ENCODE results near the gene SLC25A41.
A peak's percentile ranks its signal among the peaks of the same experiment; 100 is the strongest.

Gene SLC25A41

DNA sequence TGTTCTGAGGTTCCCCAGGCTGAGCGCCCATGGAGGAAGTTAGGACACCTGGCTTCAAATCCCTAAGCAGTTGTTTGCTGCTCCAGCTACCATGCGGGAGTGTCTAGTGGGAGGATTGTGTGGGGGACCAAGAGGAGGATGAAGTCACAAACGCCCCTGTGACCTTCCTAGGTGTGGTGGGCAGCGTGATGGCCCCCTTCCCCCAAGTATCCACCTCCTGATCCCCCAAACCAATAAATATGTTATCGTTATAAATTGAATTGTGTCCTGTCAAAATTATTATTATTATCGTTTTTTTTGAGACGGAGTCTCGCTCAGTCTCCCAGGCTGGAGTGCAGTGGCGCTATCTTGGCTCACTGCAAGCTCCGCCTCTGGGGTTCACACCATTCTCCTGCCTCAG, at the start of gene SLC25A41:
Gene SLC25A41 (minus strand): TSS at position 101 of the 400 bp plus-strand sequence. CDS start 70 bp downstream, at position 31.
- TF ChIP-seq, protein P1, sequence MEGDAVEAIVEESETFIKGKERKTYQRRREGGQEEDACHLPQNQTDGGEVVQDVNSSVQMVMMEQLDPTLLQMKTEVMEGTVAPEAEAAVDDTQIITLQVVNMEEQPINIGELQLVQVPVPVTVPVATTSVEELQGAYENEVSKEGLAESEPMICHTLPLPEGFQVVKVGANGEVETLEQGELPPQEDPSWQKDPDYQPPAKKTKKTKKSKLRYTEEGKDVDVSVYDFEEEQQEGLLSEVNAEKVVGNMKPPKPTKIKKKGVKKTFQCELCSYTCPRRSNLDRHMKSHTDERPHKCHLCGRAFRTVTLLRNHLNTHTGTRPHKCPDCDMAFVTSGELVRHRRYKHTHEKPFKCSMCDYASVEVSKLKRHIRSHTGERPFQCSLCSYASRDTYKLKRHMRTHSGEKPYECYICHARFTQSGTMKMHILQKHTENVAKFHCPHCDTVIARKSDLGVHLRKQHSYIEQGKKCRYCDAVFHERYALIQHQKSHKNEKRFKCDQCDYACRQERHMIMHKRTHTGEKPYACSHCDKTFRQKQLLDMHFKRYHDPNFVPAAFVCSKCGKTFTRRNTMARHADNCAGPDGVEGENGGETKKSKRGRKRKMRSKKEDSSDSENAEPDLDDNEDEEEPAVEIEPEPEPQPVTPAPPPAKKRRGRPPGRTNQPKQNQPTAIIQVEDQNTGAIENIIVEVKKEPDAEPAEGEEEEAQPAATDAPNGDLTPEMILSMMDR (IDR thresholded peaks at IDR 0.05; ENCODE audit: insufficient read depth, low read depth, low read length, missing control alignments), result no peak
- H3K4me3 ChIP-seq (ENCODE audit: low read depth, low read length), result no peak within 1 kb of the TSS
- no peak for DNase-seq (ENCODE audit: low read depth)

DNA sequence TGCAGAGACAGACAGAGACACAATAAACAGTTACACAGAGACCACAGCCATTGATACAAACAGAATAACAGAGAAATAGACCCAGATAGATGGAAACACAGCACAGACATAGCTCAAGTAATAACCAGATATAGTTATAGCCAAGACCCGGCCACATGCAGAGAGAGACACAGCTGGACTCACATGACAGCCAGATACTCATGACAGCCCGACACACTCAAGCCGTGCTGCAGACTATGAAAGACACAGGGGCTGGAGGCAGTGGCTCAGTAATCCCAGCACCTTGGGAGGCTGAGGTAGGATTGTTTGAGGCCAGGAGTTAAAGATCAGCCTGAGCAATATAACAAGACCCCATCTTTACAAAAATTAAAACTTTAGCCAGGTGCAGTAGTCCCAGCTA, 49.7 kb upstream of the SLC25A41 start:
- DNase-seq (ENCODE audit: low read depth), result no peak
- no peak overlapping the region for H3K4me3 ChIP-seq (ENCODE audit: low read depth, low read length)
- TF ChIP-seq, protein P1 (IDR thresholded peaks at IDR 0.05; ENCODE audit: insufficient read depth, low read depth, low read length, missing control alignments), result no peak

DNA sequence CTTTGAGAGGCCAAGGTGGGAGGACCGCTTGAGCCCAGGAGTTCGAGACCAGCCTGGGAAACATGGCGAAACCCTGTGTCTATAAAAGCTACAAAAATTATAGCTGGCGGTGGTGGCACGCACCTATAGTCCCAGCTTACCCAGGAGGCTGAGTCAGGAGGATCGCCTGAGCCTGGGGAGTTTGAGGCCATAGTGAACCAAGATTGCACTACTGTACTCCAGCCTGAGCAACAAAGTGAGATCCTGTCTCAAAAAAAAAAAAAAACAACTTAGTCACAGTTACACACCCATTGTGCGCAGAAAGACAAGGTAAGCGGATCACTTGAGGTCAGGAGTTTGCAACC, 48.8 kb upstream of the SLC25A41 start:
- DNase-seq (ENCODE audit: low read depth), result no peak
- TF ChIP-seq, protein P1 (IDR thresholded peaks at IDR 0.05; ENCODE audit: insufficient read depth, low read depth, low read length, missing control alignments), result no peak
- peak overlapping the region; percentile 69 for H3K4me3 ChIP-seq (ENCODE audit: low read depth, low read length)

DNA sequence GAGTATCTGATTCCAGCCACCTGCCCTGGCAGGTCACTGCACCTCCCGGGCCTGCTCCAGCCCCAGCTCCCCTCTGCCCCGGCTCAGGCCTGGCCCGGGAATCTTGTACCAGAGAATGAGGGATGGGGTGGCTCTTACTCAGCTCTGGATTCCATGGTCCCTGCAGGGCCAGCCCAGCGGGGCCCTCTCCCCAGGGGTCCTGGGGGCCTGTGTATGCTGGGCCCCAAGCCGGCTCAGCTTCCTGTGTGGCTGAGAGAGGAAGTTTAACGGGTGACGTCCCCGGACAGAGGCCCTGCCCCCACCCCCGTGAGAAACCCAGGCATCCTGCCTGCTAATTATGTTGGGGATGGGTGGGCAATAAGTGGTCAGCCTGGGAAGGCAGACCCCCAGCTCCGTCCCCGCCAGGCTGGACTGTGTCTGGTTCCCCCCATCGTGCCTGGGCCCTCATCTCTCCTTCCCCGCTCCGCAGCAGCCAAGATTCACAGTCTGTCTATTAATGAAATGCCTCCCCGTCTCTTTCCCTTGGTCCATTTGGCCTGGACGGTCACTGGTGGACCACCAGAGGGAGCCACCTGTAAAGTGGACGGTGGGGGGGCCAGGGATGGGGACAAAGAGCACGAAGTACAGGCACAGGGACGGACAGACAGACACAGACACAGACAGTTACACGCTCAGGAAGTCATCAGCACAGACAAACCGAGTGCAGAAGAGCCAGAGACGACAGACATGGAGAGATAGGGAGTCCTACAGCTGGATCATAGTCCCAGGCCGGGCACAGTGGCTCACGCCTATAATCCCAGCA, 48.2 kb upstream of the SLC25A41 start, which contains the start of gene DENND1C:
Gene DENND1C (minus strand): TSS at position 247 of the 802 bp plus-strand sequence. CDS start 92 bp downstream, at position 155.
- TF ChIP-seq, protein P1 (IDR thresholded peaks at IDR 0.05; ENCODE audit: insufficient read depth, low read depth, low read length, missing control alignments), result peak; percentile 59
- peak; percentile 87 for DNase-seq (ENCODE audit: low read depth)
- peak within 1 kb of the TSS; percentile 69 for H3K4me3 ChIP-seq (ENCODE audit: low read depth, low read length)

DNA sequence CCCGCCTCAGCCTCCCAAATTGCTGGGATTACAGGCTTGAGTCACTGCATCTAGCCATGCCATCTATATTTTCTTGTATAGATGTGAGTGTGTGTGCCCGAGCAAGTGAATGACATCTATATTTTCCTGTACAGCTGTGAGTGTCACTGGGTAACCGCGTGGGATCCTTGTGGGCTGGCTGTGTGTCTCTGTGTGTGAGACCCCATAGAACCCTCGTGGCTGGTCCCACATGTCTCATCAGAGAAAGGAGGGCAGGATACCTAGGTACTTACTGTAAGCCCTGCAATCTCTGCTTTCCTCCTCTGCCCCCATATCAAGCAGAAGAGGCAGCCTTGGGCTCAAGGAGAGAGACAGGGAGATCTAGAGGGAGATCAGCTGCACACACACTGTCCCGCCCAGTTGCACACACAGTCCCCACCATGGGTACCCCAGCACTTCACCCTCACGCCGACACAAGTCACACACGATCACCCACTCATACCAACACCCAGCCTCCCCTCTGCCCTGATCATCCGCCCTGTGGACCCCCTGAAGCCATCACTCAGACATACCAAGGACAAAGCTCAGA, 47.4 kb upstream of the SLC25A41 start:
- peak overlapping the region; percentile 69 for H3K4me3 ChIP-seq (ENCODE audit: low read depth, low read length)
- TF ChIP-seq, protein P1 (IDR thresholded peaks at IDR 0.05; ENCODE audit: insufficient read depth, low read depth, low read length, missing control alignments), result no peak
- peak; percentile 25 for DNase-seq (ENCODE audit: low read depth)

DNA sequence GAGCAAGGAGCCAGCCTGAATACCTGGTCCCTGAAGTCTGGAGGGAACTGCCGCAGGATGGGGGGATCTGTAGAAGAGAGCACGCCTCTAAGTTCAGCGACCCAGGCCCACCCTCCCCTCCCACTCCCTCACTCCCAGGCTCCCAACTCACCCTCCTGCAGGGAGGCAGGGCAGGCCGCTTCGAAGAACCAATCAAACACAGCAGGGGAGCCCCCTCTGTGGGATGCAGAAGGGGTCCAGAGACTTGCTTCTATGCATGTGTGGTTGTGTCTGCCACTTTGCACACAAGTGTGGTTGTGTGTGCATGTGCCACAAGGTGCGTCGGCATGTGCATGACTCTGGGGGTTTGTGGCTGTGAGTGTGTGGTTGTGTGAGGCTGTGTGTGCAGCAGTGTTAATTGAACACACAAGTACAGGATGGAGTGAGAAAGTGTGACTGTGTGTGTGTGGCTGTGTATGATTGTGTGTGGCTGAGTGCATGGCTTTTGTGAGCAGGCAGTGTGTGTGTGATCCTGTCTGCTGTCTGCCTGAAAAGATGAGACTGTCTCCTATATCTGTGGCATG, 46.4 kb upstream of the SLC25A41 start:
- no peak for DNase-seq (ENCODE audit: low read depth)
- TF ChIP-seq, protein P1 (IDR thresholded peaks at IDR 0.05; ENCODE audit: insufficient read depth, low read depth, low read length, missing control alignments), result no peak
- H3K4me3 ChIP-seq (ENCODE audit: low read depth, low read length), result no peak overlapping the region
